HepG2 (cell line): ENCODE data around the gene TRNT1. TPM values are rescaled to one million over a fixed set of nuclear protein-coding genes. Genes with fewer than 3 reads are reported as not detected.

Experiments used
- E2F2 ChIP-seq: sonication (generic); formaldehyde crosslinking; IDR thresholded peaks from 2 replicates; pipeline ENCODE4 v1.4.0; 2020; ENCODE audit warnings: missing genetic modification reagents, borderline replicate concordance
- GABPB1 ChIP-seq: IDR thresholded peaks from 2 replicates; pipeline ENCODE4 v1.6.1; 2016; ENCODE audit warnings: mild to moderate bottlenecking, missing genetic modification reagents, moderate library complexity, missing compliant biosample characterization
- GATA4 ChIP-seq: sonication (generic); IDR thresholded peaks from 2 replicates; pipeline ENCODE4 v1.6.1; 2016; ENCODE audit warnings: antibody characterized with exemption, low read depth, borderline replicate concordance
- GMEB2 ChIP-seq: IDR thresholded peaks from 2 replicates; pipeline ENCODE4 v1.6.1; 2016; ENCODE audit warnings: missing biosample characterization, missing genetic modification reagents, low read depth
- HMGA1 ChIP-seq: sonication (generic); formaldehyde crosslinking; conservative IDR thresholded peaks from 2 replicates; pipeline ENCODE4 v1.4.0; 2020; ENCODE audit warnings: missing genetic modification reagents
- KDM2A ChIP-seq: sonication (generic); formaldehyde crosslinking; IDR thresholded peaks from 2 replicates; pipeline ENCODE4 v1.4.0; 2020; ENCODE audit warnings: low read depth, missing genetic modification reagents, borderline replicate concordance
- PRDM10 ChIP-seq: sonication (generic); formaldehyde crosslinking; IDR thresholded peaks from 2 replicates; pipeline ENCODE4 v1.4.0; 2020; ENCODE audit warnings: low read depth, missing genetic modification reagents
- PREB ChIP-seq: sonication (generic); formaldehyde crosslinking; IDR thresholded peaks from 2 replicates; pipeline ENCODE4 v1.4.0; 2020; ENCODE audit warnings: missing genetic modification reagents
- SMC3 ChIP-seq: IDR thresholded peaks from 2 replicates; pipeline ENCODE4 v1.6.1; 2011; ENCODE audit warnings: low read length, improper control_type of control experiment
- TFE3 ChIP-seq: IDR thresholded peaks from 2 replicates; pipeline ENCODE4 v1.6.1; 2016
- TP53 ChIP-seq: sonication (generic); formaldehyde crosslinking; conservative IDR thresholded peaks from 2 replicates; pipeline ENCODE4 v1.4.0; 2020; ENCODE audit warnings: missing genetic modification reagents
- ZBTB39 ChIP-seq: sonication (generic); formaldehyde crosslinking; IDR thresholded peaks from 2 replicates; pipeline ENCODE4 v1.5.0; 2020; ENCODE audit warnings: missing genetic modification reagents
- ZBTB7B ChIP-seq: sonication (generic); formaldehyde crosslinking; IDR thresholded peaks from 2 replicates; pipeline ENCODE4 v1.4.0; 2020; ENCODE audit warnings: missing genetic modification reagents
- ZNF224 ChIP-seq: sonication (generic); formaldehyde crosslinking; IDR thresholded peaks from 2 replicates; pipeline ENCODE4 v1.5.0; 2020; ENCODE audit warnings: mild to moderate bottlenecking, missing genetic modification reagents
- ZNF605 ChIP-seq: sonication (generic); formaldehyde crosslinking; IDR thresholded peaks from 2 replicates; pipeline ENCODE4 v1.8.0; 2022; ENCODE audit warnings: mild to moderate bottlenecking, missing genetic modification reagents
- ZNF7 ChIP-seq: IDR thresholded peaks from 2 replicates; pipeline ENCODE4 v1.6.1; 2016; ENCODE audit warnings: missing biosample characterization, missing genetic modification reagents
- ZNF709 ChIP-seq: sonication (generic); formaldehyde crosslinking; IDR thresholded peaks from 2 replicates; pipeline ENCODE4 v1.5.0; 2020; ENCODE audit warnings: mild to moderate bottlenecking, missing genetic modification reagents
- ZNF83 ChIP-seq: sonication (generic); formaldehyde crosslinking; IDR thresholded peaks from 2 replicates; pipeline ENCODE4 v1.4.0; 2020; ENCODE audit warnings: missing genetic modification reagents, mild to moderate bottlenecking, borderline replicate concordance
- polyA plus RNA-seq, 8 experiments: library from polyadenylated mRNA; depleted of rRNA in 3 of 8; stranded (reverse) in 7 of 8; unstranded in 1 of 8; fragments of >200 nt; fragmentation: Illumina TruSeq in 4 of 8; extraction: Trizol in 4 of 8; gene quantifications; 2 replicates each; pipeline versions ENCODE4 v1.2.1 to v1.2.3, GENCODE V29; 2011 to 2016; ENCODE audit warnings: low read depth in 4 of 8, missing spikeins in 1 of 8, mixed read lengths in 1 of 8; ENCODE audit not compliant: insufficient read depth in 1 of 8
- total RNA-seq, 5 experiments: library from RNA; depleted of rRNA; stranded (reverse); fragments of >200 nt; fragmentation: Illumina TruSeq; extraction: Trizol; gene quantifications; 2 replicates each; pipeline ENCODE4 v1.2.3, GENCODE V29; 2016; ENCODE audit warnings: low read depth in 1 of 5

TRNT1 gene
- total and polyA plus RNA-seq, 2 of the 13 experiments (the other 11 are each of a cell fraction or from before 2014, with no cell fraction given): 9.4 to 27.7 TPM

GRCh38 chr3:3179407-3180094, 52.8 kb downstream of the TRNT1 start, which contains the start of gene CRBN (continued):
- TF ChIP-seq PREB (no peak), TFE3 (CRISPR knock-in tag) (peak; percentile 50), TP53 (CRISPR knock-in tag) (peak; percentile 93), ZNF709 (CRISPR knock-in tag) (peak; percentile 60; the same call in 1 of the 2 replicates), ZNF224 (no peak), ZBTB7B (CRISPR knock-in tag) (peak; percentile 53; the same call in 1 of the 2 replicates), SMC3 (no peak), ZNF7 (CRISPR knock-in tag) (no peak), KDM2A (CRISPR knock-in tag) (peak; percentile 99), ZNF605 (CRISPR knock-in tag) (peak; percentile 56; the same call in 1 of the 2 replicates), HMGA1 (CRISPR knock-in tag) (no peak), E2F2 (CRISPR knock-in tag) (peak; percentile 81; the same call in 1 of the 2 replicates), GABPB1 (CRISPR knock-in tag) (peak; percentile 93), PRDM10 (CRISPR knock-in tag) (no peak), ZNF83 (CRISPR knock-in tag) (peak; percentile 84; the same call in 1 of the 2 replicates), GMEB2 (CRISPR knock-in tag) (no peak), GATA4 (0 out of 2 replicates have a peak, but pooled peaks have one; percentile 22), ZBTB39 (no peak; the same call in 1 of the 2 replicates)
